Endothelial cell of umbilical vein (primary cell): ENCODE data around the gene GJB3. TPM values are rescaled to one million over a fixed set of nuclear protein-coding genes. Genes with fewer than 3 reads are reported as not detected.

Experiments
- BruUV-seq: library from RNA; stranded (reverse); fragments of 400-500 nt; replicated peaks from 2 replicates; lab custom pipeline; 2021; lab: Mats Ljungman, UMichigan
- CTCF ChIA-PET: fragments of 300-600, 350-600 bp; sonication (Branson Sonifier 250); formaldehyde crosslinking; loops from one replicate; lab custom pipeline; 2021; ENCODE audit warnings: antibody characterized with exemption, inconsistent platforms; lab: Charles Lee
- POLR2A ChIA-PET: fragments of 300-600, 350-600 bp; sonication (Branson Sonifier 250); formaldehyde crosslinking; loops from one replicate; lab custom pipeline; 2021; ENCODE audit warnings: antibody characterized with exemption, inconsistent platforms; lab: Charles Lee
- DNase-seq: peaks from one replicate; pipeline ENCODE4 v3.0.0-alpha.2; 2011; ENCODE audit warnings: low read depth, low spot score
- FAIRE-seq: peaks from 2 replicates; lab custom pipeline; 2011; peaks lifted over from hg19 to GRCh38; lab: Jason Lieb, UNC
- H2AFZ ChIP-seq: 2 replicates; pipeline ENCODE4 v1.6.0; 2012; ENCODE audit warnings: low read depth, low read length, control low read depth, inconsistent platforms
- H3K27ac ChIP-seq: 2 replicates; pipeline ENCODE4 v1.5.1; 2011; ENCODE audit warnings: low read depth, mild to moderate bottlenecking, control low read depth, low read length, moderate library complexity; ENCODE audit not compliant: insufficient read depth
- H3K27me3 ChIP-seq, 2 experiments: 2 replicates each; pipeline versions ENCODE4 v1.6.0 to v1.6.1; 2011; ENCODE audit warnings: low read length in 2 of 2, mixed read lengths in 1 of 2; ENCODE audit not compliant: control insufficient read depth in 2 of 2, insufficient read depth in 2 of 2
- H3K36me3 ChIP-seq, 2 experiments: 2 replicates in 1 of 2; 3 replicates in 1 of 2; pipeline ENCODE4 v1.5.1; 2011; ENCODE audit warnings: low read length in 2 of 2, mild to moderate bottlenecking in 1 of 2, moderate library complexity in 1 of 2; ENCODE audit not compliant: control insufficient read depth in 2 of 2, insufficient read depth in 2 of 2; ENCODE audit errors: extremely low read depth in 1 of 2
- H3K4me1 ChIP-seq: 3 replicates; pipeline ENCODE4 v1.5.1; 2011; ENCODE audit warnings: mild to moderate bottlenecking, low read length; ENCODE audit not compliant: control insufficient read depth, insufficient read depth; ENCODE audit errors: extremely low read depth
- H3K4me2 ChIP-seq: 2 replicates; pipeline ENCODE4 v1.6.1; 2011; ENCODE audit warnings: low read length, control low read depth, mixed read lengths; ENCODE audit not compliant: insufficient read depth
- H3K4me3 ChIP-seq, 3 experiments: fragments of 200-600 bp in 1 of 3; sonication (generic), shearing (Covaris generic) in 1 of 3; replicated peaks in 1 of 3; 2 replicates each; pipeline ENCODE4 v1.5.1; 2011 to 2016; ENCODE audit warnings: control low read depth in 3 of 3, low read length in 3 of 3, mild to moderate bottlenecking in 2 of 3, inconsistent platforms in 1 of 3, low read depth in 1 of 3, moderate library complexity in 1 of 3; ENCODE audit not compliant: insufficient read depth in 1 of 3
- H3K79me2 ChIP-seq: 2 replicates; pipeline ENCODE4 v1.6.0; 2012; ENCODE audit warnings: low read length, inconsistent platforms; ENCODE audit not compliant: control insufficient read depth, insufficient read depth
- H3K9ac ChIP-seq: replicated peaks from 2 replicates; pipeline ENCODE3; 2011; ENCODE audit warnings: low read length, control low read depth; ENCODE audit not compliant: insufficient read depth; ENCODE audit errors: extremely low read depth
- H3K9me1 ChIP-seq: replicated peaks from 3 replicates; pipeline ENCODE4 v1.6.0; 2011; ENCODE audit warnings: mild to moderate bottlenecking, low read length; ENCODE audit not compliant: control insufficient read depth, insufficient read depth; ENCODE audit errors: extremely low read depth
- H3K9me3 ChIP-seq: replicated peaks from 2 replicates; pipeline ENCODE4 v1.5.1; 2012; ENCODE audit warnings: low read length, inconsistent platforms; ENCODE audit not compliant: control insufficient read depth, insufficient read depth
- H4K20me1 ChIP-seq: replicated peaks from 2 replicates; pipeline ENCODE3; 2011; ENCODE audit warnings: mild to moderate bottlenecking, low read length; ENCODE audit not compliant: control insufficient read depth, insufficient read depth; ENCODE audit errors: extremely low read depth
- CTCF ChIP-seq, 2 donors: IDR thresholded peaks; 1 replicate in 1 of 2; 2 replicates in 1 of 2; pipeline ENCODE4 v1.5.1; 2011; ENCODE audit warnings: low read length in 2 of 2, mild to moderate bottlenecking in 2 of 2, moderate library complexity in 2 of 2, control low read depth in 1 of 2, inconsistent platforms in 1 of 2, low read depth in 1 of 2; ENCODE audit not compliant: insufficient read depth in 1 of 2; ENCODE audit errors: extremely low read depth in 1 of 2
- EZH2 ChIP-seq: IDR thresholded peaks from 2 replicates; pipeline ENCODE4 v1.6.1; 2012; ENCODE audit warnings: borderline replicate concordance, low read depth, mild to moderate bottlenecking, moderate library complexity, low read length, inconsistent platforms; ENCODE audit not compliant: severe bottlenecking
- FOS ChIP-seq: IDR thresholded peaks from 2 replicates; pipeline ENCODE4 v1.6.1; 2011; ENCODE audit warnings: mild to moderate bottlenecking, low read length, moderate library complexity, borderline replicate concordance; ENCODE audit not compliant: insufficient read depth
- GATA2 ChIP-seq: IDR thresholded peaks from 2 replicates; pipeline ENCODE4 v1.7.0; 2011; ENCODE audit warnings: low read depth, mild to moderate bottlenecking, moderate library complexity, mixed read lengths, low read length; ENCODE audit not compliant: insufficient read length, insufficient read depth
- JUN ChIP-seq: IDR thresholded peaks from 2 replicates; pipeline ENCODE4 v1.6.1; 2011; ENCODE audit warnings: borderline replicate concordance, low read depth; ENCODE audit not compliant: insufficient read length, insufficient read depth
- MAX ChIP-seq: IDR thresholded peaks from 2 replicates; pipeline ENCODE4 v1.6.1; 2011; ENCODE audit not compliant: insufficient read depth, insufficient read length
- MYC ChIP-seq: IDR thresholded peaks from one replicate; pipeline ENCODE4 v1.6.1; 2011; ENCODE audit warnings: mild to moderate bottlenecking, low read depth, low read length
- POLR2A ChIP-seq: IDR thresholded peaks from 2 replicates; pipeline ENCODE4 v1.6.1; 2012; ENCODE audit warnings: low read depth, mild to moderate bottlenecking, control low read depth, low read length
- POLR2AphosphoS5 ChIP-seq: IDR thresholded peaks from 2 replicates; pipeline ENCODE4 v1.6.1; 2012; ENCODE audit warnings: low read depth, mild to moderate bottlenecking, control low read depth, low read length, moderate library complexity; ENCODE audit not compliant: insufficient read depth
- dilution Hi-C: fragments of 300-500 bp; cut with MboI; formaldehyde crosslinking; loops from one replicate; pipeline ENCODE4 v1.15.0; 2019; ENCODE audit warnings: low sequenced_read_pairs; ENCODE audit not compliant: extremely low pct_ligation_motif_present
- intact Hi-C: fragments of 100-400 bp; cut with micrococcal nuclease; formaldehyde crosslinking; loops from one replicate; pipeline ENCODE4 v1.10.0; 2022
- polyA plus RNA-seq, 4 experiments: library from polyadenylated mRNA; depleted of rRNA in 3 of 4; stranded (reverse) in 3 of 4; unstranded in 1 of 4; fragments of >200 nt; gene quantifications; 2 replicates each; pipeline versions ENCODE4 v1.2.1 to v1.2.3, GENCODE V29; 2011 to 2012; ENCODE audit warnings: missing spikeins in 1 of 4
- total RNA-seq: library from RNA; stranded (reverse); gene quantifications from 2 replicates; pipeline ENCODE4 v1.2.3, GENCODE V29; 2021

The GJB3 gene
- total and polyA plus RNA-seq, 2 donors (not counting 3 experiments of a cell fraction or from before 2014, with no cell fraction given) = not detected

- CTCF ChIA-PET = no interaction called here
Observed at GRCh38 chr1:34754964-34755637, 25.9 kb upstream of the GJB3 start, which contains the start of gene GJB5. Gene GJB5, plus strand, starts transcription at chr1:34755047. Its CDS starts 2,284 bp downstream, at chr1:34757331.

More at GRCh38 chr1:34754964-34755637, 25.9 kb upstream of the GJB3 start, which contains the start of gene GJB5:
- Histone ChIP-seq H4K20me1 (no peaks in the 10 kb centered on the region), H3K4me1 (no peaks in the 10 kb centered on the region), H3K9ac (no peak within 1 kb of the TSS), H3K9me3 (no peaks in the 10 kb centered on the region), H3K27me3 (no peaks in the 10 kb centered on the region), H2AFZ (no peak within 1 kb of the TSS), H3K4me2 (no peak within 1 kb of the TSS), H3K36me3 (no peaks in the 10 kb centered on the region), H3K4me3 (no peak within 1 kb of the TSS), H3K27ac (no peak within 1 kb of the TSS), H3K79me2 (no peaks in the 10 kb centered on the region), H3K9me1 (no peaks in the 10 kb centered on the region)
- DNase-seq (no peak), FAIRE-seq (no peak)
- TF ChIP-seq MAX = no peak
- TF ChIP-seq FOS = no peak
- no peak for TF ChIP-seq GATA2
- no peak for TF ChIP-seq JUN
- no peak for TF ChIP-seq POLR2A
- TF ChIP-seq MYC = no peak
- no peak for TF ChIP-seq POLR2AphosphoS5
- no peak for TF ChIP-seq EZH2
- no peak for TF ChIP-seq CTCF (IDR thresholded peaks at IDR 0.05; ENCODE audit: extremely low read depth in 1 of 2, insufficient read depth in 1 of 2, low read depth in 1 of 2, low read length in 2 of 2)
- POLR2A ChIA-PET = no interaction called here
- intact Hi-C loops = no loop called here
- dilution Hi-C loops = no loop called here
- no TSS peak for BruUV-seq
